Activated T-cell treated with anti-CD3 and anti-CD28 coated beads, Interleukin-2, amount 50 U/mL, for 48 hours (primary cell): Measurements from ENCODE around the gene MAP7.
A peak's percentile ranks its signal among the peaks of the same experiment; 100 is the strongest.
"Not testable (repeated sequence)": the region's sequence is repeated elsewhere in the genome, so short reads cannot be mapped to it uniquely, and the experiment has no call there.

Experiments
- DNase-seq, 2 experiments: peaks; one replicate each; pipeline ENCODE4 v3.0.0-alpha.2; 2020

The MAP7 gene

GRCh38 chr6:136550330-136551071 lies at the start of gene MAP7:
MAP7 (minus strand) TSS chr6:136550422; CDS start chr6:136550408, 14 bp downstream.
- DNase-seq: peak; percentile 68 to 79

DNA sequence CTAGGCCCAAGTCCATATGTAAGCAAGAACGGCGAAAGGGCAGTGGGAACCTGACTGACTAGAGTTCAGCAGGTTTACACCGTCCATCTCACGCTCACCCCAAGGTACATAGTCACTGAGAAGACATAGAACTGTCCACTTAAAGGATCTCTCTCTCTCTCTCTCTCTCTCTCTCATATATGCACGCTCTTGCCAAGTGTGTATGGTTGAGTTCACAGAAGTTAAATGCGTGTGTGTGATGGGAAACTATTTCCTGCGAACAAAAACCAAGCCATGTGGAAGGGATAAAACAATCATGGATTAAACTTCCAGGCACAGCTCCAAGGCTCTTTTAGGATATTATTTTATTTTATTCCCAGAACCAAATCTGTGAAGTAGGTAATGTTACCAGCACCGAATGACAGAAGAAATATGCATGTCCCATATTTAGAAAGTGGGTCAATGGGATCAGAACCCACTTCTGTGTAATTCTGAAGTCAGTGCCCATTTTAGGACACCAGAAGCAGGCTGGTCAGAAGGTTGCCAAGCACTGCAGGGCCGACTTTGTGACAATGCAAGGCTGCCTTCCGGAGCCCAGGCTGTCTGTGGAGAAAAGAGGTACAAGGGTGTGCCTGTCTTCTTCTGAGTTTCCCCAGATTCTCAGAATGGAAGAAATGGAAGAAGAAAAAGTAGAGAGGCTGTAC lies 49.2 kb upstream of the MAP7 start:
- no peak for DNase-seq

DNA sequence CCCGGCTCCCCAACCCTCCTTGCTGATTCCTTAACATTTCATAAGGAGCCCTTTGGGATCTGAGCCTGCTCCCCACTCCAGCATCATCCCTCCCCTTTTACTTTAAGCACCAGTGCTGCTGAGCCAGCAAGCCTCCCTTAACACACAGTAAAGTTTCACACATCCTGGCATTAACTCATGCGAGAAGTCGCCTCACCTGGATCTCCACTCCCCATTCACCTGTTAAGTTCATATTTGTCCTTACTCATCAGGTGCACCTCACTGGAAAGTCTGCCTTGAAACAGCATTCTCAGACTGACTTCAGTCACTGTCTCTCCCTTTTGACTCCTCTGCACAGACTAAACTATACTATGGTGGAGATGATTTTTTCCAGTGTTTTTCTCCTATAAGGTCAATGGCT lies 47.8 kb upstream of the MAP7 start:
- DNase-seq: no peak

- no peak for DNase-seq
Measured at GRCh38 chr6:136594671-136595070, 44.4 kb upstream of the MAP7 start.

- DNase-seq: peak; percentile 57
Measured at GRCh38 chr6:136593748-136594490, 43.7 kb upstream of the MAP7 start.

- DNase-seq: no peak
Measured at GRCh38 chr6:136592930-136593673, 42.9 kb upstream of the MAP7 start.

- DNase-seq: no peak
Measured at GRCh38 chr6:136591617-136592016, 41.4 kb upstream of the MAP7 start.

DNA sequence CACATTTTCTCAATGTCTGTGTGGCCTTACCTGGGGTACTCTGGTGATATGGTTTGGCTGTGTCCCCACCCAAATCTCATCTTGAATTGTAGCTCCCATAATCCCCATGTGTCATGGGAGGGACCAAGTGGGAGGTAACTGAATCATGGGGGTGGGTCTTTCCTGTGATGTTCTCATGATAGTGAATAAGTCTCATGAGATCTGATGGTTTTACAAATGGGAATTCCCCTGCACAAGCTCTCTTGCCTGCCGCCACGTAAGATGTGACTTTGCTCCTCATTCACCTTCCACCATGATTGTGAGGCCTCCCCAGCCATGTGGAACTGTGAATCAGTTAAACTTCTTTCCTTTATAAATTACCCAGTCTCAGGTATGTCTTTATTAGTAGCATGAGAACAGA lies 40.6 kb upstream of the MAP7 start:
- DNase-seq: not testable (repeated sequence)

- DNase-seq: no peak
Measured at GRCh38 chr6:136587527-136587926, 37.3 kb upstream of the MAP7 start.

DNA sequence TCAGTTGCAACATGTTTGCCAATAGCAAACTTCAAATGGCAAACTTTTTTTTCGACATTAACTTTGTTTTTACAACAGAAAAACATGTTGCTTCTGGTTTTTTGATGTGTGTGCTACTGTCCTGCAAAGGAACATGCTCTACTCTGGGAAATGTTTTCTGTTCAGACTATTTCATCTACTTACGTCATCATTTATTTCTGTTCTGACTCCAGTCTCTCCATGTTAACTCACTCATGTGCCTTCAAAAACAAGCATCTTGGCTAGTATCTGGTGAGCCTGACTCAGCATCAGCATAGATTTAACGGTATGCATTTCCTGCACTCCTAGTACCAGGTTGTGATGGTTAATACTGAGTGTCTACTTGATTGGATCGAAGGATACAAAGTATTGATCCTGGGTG lies 36.1 kb upstream of the MAP7 start:
- no peak for DNase-seq

DNA sequence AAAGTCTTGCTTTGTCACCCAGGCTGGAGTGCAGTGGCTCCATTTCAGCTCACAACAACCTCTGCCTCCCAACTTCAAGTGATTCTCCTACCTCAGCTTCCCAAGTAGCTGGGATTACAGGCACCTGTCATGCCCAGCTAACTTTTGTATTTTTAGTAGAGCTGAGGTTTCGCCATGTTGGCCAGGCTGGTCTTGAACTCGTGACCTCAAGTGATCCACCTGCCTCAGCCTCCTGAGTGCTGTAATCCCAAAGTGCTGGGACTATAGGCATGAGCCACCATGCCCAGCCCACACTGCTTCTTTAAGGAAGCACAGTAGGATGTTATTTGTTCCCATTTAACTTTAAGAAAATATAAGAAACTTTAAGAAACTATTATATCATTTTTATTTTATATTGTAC lies 35.3 kb upstream of the MAP7 start:
- not testable (repeated sequence) for DNase-seq

- not testable (repeated sequence) for DNase-seq
Measured at GRCh38 chr6:136584290-136584689, 34.1 kb upstream of the MAP7 start.

DNA sequence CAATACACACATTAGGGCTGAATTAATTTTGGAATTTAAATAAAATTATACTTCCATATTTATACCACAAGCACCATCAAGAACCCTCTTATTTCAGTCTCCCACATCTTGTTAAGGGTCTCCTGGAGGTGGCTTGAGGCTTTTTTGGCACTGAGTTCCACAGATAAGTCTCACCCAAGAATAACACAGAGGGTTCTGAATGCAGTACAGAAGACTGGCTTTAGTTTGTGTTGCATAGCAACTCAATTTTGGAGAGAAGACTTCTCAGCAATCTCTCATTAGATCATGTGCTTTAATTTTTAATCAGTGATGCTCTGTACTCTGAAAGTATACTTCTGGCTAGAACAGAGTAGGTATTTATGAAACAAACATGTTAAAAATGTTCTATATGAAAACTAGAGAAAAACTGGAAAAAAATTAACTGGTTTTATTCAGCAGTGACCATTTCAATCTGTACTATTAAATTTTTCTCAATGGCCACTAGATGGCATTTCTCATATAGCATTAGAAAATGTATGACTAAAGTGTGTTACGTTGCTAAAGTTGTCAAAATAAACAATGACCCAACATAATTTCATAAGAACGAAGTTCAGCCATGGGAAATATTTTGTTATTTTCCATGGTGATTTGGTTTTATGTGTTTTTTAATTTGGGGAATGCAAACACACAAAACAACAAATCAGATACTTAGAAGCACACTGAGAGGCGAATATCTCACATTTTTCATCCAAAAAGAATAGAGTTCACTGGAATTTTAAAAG lies 32.7 kb upstream of the MAP7 start:
- no peak for DNase-seq

DNA sequence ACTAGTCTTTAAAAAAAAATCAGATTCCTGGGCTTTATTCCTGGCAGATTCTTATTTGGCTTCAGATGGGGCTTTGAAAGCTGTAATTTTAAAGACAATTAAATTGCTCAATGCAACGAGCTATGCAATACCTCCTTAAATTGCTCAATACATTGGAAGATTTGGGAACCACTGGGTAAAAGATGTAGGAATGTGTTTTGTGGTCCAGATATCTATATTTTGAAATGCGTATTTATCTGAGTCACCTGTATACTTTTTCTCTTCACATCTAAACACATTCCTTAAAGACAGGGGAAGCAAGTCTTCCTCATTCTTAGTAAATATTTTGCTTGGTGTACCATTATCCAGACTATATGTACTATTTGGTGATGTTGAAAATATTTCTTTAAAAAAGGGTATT lies 29.6 kb upstream of the MAP7 start:
- DNase-seq: no peak

GRCh38 chr6:136576821-136577220 lies 26.6 kb upstream of the MAP7 start:
- DNase-seq: no peak

GRCh38 chr6:136571496-136571895 lies 21.3 kb upstream of the MAP7 start:
- DNase-seq: no peak

DNA sequence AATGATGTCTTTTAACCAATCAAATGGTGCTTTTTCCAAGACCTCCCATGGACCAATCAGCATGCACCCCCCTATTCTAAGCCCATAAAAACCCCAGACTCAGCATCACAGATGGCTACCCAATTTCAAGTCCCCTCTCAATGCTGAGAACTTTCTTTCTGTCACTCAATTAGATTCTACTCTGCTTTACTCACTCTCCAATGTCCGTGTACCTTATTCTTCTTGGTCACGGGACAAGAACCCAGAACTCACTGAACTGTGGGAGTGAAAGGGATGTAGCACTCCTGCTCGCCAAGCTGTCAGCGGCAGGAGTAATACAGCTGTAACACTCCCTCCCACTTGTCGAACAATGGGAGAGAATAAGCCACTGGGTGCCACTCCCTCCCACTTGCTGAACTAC lies 20.8 kb upstream of the MAP7 start:
- DNase-seq: no peak

GRCh38 chr6:136568129-136568528 lies 17.9 kb upstream of the MAP7 start:
- DNase-seq: no peak

GRCh38 chr6:136567688-136568087 lies 17.5 kb upstream of the MAP7 start:
- no peak for DNase-seq

DNA sequence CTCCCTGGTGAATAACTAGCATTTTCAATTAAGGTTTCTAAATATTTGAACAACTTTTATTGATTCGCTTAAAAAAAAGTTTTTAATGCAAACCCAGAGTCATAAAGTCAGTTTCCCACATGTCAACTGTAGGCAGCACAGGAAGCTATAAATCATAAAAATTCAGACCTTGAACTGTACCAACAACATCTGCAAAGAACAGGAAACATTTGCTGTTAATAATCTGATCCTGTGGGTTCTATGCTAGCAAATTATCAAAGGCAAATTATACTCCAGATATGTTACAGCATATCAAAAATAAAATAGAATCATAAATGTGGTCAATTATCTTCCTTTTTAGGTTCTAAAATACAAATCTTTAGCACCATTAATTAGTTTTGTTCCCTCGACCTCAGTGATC lies 16.6 kb upstream of the MAP7 start:
- DNase-seq: no peak

DNA sequence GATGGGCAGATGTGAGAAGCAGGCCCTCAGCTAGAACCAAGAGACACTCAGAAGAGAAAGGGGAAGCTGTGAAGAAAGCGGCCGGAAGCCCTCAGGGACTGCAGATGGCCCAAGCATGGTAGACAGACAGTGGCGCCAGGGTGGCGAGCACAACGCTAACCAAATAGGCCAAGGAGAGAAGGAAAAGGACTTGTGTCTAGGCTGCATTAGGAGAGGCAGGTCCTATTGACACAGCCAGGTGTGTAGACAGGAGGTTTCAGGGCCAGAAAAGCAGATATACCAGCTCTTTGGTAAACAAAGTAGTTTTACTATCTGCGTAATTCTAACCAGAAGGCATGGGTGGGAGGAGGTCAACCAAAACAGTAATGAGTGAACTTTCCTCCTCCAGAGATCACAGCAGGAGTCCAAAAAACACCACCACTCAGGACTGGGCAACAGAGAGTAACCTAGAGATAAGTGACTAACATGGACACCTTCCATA lies 15.8 kb upstream of the MAP7 start:
- no peak for DNase-seq

- no peak for DNase-seq
Measured at GRCh38 chr6:136564180-136564579, 14.0 kb upstream of the MAP7 start.
